Kidney glomerular epithelial cell (primary cell): ENCODE measurements around the gene HLA-DPB1.
A peak's percentile ranks its signal among the peaks of the same experiment; 100 is the strongest.

Experiments
- DNase-seq: peaks from one replicate; lab custom pipeline; 2025; lab: John Stamatoyannopoulos, UW

The HLA-DPB1 gene

DNA sequence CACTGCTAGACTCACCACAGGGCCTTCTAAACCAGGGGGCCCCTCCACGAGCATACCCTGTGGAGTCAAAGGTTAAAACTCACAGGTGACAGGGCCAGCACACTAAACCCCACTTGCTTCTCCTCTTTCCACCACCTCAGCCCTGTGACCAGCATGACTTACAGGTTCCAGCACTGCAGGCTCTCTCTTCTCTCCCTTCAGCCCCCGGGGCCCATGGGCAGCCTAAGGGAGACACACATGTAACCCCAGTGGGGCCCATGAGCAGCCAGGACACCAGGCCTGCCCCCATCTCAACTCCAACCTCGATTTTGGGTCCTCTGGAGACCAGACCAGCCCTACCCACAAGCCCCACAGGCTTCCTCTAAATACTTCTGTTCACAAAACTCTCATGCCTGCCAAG is 28.0 kb downstream of the HLA-DPB1 start:
- no peak for DNase-seq

DNA sequence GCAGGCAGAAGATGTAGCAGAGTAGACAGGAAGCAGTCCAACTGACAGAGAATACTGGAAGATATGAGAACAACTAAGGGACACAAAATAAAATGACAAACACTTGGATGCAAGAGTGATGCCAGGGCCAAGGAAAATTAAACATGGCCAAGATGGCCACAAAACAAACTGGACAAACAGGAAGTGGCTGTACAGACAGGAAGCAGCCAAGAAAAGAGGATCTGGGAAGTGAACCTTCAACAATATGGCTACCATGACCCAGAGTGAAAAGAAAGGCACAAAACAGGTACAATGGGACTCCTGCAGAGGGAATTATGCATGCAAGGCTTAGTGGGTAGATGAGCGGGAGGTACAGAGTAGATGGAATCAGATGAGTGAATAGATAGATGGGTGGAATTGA is 29.1 kb downstream of the HLA-DPB1 start:
- DNase-seq = no peak

DNA sequence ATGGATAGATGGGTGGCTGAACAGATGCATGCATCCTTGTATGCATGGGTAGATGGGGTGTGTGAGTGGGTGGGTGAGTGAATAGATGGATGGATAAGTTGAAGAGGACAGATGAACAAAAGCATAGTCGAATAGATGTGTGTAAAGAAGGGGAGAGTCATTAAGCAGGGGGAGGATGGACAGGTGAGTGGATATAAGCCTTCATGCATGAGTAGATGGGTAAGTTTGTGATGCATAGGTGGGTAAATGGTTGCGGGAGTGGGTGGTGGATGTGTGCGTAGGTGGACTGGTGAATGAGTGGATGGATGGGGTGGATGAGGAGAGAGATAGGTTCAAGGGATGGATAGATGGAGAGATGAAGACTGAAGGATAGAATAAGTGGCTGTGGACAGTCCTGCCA is 29.6 kb downstream of the HLA-DPB1 start:
- no peak for DNase-seq

DNA sequence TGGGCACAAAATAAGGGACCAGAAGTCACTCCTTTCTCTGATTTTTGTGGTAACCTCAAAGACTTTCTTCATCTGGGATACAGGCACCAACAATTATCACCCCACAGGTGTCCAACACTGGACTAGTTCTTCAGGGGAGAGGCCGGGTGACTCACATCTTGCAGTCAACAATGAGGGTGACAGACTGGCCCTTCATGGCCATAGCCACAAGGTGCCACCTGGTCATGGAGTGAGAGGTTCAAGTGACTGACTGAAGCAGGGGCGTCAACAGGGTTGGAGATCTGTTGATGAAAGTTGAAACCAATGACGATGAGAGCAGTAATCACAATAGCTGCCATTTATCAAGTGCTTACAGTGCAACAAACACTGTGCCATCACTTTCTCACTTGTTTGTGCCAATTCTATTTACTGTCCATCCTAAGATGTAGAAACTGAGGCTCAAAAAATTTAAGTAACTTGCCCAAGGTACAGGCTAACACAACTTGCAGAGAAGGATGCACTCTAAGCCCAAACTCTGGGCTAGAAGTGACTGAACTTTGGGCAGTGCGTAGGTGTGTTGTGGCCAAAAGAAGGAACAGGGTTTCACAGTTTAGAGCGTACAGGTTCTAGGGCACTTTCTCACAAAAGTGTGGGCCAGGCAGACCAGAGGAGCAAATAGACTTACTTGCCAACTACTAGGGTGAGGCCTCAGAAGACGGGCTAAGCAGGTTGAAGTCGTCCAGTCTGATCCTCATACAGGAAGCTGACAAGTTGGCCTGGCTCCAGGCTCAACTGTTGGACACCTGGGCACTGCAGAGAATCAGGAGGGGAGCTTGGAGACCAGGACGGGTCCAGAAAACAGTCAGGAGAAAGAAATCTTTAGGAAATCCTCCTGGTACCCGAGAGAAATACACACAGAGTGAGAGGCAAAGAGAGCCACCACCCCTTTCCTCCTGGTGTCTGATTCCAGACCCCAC is 30.4 kb downstream of the HLA-DPB1 start:
- no peak for DNase-seq

DNA sequence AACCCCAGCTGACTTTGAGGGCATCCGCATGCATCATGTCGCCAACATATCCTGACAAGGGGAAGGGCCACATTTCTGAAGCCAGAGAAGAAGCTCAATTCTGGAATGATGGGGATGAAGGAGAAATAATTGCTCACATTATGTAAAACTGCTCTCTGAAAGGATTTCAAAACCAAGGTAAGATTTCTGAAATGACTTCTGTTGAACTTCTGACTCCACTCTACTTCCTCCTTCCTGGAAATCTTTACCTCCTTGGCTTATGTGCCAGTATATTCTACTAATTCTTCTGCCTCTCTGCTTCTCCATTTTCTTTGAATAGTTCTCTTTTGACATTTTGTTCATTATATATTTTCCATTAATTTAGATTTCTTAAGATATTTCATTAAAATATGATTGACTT is 31.9 kb downstream of the HLA-DPB1 start:
- DNase-seq = no peak

DNA sequence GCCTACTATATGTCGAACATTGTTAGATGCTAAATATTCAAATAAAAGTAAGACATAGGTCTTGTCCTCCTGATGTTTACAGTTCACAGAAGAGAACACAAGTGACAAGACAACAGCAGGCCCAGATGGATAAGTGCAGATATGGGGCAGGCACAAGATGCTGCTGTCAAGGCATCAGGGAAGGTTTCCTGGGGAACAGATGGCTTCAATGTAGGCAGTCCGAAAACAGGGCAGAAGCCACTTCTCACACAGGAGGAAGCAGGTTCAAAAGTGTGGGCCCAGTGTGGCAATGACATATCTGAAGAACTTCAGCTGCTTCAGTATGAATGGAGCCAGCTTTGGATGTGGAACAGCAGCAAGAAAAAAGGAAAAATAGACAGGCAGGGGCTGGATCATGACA is 32.5 kb downstream of the HLA-DPB1 start:
- no peak for DNase-seq

DNA sequence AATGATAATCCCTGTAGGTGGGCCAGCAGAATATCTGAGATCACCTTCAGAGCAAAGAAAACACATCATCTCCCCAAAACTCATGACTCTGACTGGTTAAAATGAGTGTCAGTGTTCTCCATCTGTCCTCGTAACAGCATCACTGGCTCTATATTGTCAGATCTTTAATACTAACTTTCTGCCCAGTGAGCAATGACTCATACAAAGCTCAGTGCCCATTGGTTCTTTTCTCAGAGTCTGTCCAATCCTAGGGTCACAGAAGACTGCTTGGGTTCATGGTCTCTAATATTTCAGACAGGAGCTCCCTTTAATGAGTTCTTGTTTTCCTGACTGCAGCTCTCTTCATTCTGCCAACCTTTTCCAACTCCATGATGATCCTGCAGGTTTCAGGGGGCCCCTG is 36.4 kb downstream of the HLA-DPB1 start:
- peak; percentile 54 for DNase-seq

DNA sequence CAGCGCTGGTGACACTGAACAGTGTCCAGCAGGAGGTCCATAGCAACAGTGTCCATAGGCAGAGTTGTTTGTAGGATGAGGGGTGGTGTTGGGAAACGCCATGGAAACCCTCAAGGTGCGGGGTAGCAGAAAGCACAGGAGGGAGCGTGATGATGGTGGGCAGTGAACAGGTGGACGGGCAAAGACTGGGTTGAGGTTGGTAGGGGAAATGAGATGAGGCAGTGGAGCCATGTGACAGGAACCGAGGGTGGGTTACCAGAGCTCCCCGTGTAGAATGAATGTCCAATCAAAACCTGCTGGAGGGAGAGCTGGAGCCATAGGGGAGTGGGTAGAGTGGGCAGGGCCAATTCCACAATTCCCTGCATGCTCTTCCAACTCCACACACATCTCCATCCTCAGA is 38.0 kb downstream of the HLA-DPB1 start:
- no peak for DNase-seq

DNA sequence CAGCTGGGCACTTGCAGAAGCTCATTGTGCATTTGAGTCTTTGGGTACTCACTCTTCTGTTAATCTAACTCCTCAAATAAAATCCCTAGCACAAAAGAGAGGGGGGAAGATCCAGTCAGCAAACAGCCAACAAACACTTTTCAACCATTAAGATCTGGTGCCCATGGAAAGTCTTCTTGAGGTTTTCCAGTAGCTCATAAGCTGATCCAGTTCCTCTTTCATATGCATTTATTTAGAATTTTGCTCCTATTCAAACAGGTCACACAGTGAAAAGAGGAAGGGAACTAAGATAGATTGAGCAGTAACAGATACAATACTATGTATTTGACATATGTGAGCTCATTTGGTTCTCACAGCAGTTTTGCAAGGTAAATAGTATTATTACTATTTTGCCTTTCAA is 38.6 kb downstream of the HLA-DPB1 start:
- no peak for DNase-seq

DNA sequence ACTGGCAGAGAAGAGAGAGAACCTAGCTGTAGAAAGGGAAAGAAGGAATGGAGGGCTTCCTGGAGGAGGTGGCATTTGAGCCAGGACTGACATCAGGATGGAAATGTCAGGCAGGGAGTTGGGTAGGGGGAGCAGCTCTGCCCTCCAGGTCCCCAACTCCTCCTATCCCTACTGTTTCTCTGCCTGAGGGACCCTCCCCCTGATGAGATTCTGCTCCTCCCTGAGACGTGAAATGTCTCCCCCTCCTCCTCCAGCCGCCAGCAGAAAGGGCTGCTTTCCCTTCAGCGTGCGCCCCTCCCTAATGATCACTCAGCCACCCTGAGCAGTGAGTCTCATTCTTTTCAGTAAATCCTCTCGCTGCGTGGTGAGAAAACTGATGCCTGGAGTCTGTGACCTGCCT is 40.6 kb downstream of the HLA-DPB1 start:
- DNase-seq = no peak

DNA sequence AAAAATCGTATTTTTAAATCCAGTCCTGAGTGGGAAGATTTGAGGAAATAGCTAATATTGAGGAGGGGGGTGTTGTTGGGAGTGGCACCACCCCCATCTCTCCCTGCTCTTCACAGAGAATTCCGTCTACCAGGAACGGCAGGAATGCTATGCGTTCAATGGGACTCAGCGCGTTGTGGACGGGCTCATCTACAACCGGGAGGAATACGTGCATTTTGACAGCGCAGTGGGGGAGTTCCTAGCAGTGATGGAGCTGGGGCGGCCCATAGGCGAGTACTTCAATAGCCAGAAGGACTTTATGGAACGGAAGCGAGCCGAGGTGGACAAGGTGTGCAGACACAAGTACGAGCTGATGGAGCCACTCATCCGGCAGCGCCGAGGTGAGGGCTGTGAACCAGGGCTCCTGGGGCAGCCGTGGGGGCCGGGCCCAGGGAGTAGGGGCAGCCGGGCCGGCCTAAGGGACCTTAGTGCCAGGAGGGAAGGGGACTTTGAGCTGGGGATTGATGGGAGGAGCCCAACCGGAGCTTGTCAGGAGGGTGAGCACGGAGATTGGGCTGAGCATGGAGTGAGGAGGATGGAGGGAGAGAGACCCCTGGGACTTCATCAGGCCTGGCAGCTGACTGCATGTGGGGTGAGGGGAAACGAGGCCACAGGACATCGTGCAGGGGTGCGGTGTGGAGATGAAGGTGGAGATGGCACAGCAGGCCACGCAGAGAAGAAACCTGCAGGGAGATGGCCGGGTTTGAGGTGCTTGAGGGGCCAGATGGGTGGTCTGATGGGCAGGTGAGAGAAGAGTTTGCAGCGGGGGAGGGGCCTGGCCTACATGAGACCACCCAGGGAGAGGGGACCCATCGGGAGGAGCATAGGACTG is 41.3 kb downstream of the HLA-DPB1 start:
- DNase-seq = no peak

DNA sequence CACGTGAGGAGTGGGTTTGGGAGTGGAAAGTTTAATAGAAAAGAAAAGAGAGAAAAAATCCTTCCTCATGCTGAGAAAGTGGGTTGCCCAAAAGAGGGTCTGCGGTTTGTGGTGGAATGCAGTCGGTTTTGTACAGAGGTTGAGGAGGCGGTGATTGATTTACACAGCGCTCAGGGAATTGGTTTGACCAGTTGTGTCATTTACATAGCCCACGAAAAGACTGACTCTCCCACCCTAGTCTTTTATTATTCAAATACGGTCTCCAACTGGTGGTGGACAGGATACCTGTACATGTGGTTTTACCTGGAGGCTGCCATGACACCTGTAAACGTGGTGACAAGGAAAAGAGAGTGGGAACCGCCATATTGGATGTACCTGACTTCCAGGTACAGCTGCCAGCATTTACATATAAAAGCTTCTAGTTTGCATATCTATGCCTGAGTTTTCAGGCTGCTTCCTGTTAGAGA is 42.1 kb downstream of the HLA-DPB1 start:
- DNase-seq = no peak

DNA sequence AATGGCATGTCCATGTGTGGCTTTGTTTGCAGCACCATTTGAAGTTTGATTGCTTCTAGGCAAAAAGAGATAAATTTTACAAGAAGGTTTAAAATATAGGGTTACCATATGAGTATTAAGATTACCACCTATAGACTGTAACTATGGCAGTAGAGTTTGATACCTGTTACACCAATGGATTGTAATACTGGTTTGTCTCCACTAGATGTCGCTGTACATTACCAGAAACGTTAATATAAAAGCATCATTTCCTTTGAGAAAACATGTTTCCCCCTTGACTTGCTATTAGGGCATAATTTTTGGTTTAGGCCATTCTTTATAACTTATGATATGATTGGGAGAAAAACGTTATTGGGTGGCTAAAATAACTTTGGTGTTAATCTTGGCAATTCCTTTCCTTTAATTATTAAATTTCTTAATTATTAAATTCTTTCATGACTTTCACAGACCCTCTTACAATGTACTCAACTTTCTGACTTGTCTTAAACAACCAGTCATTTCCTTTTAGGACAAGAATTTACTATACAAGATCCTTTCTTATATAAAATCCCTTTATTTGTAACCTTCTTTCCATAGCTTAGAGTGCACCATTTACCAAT is 42.8 kb downstream of the HLA-DPB1 start:
- peak; percentile 53 for DNase-seq

DNA sequence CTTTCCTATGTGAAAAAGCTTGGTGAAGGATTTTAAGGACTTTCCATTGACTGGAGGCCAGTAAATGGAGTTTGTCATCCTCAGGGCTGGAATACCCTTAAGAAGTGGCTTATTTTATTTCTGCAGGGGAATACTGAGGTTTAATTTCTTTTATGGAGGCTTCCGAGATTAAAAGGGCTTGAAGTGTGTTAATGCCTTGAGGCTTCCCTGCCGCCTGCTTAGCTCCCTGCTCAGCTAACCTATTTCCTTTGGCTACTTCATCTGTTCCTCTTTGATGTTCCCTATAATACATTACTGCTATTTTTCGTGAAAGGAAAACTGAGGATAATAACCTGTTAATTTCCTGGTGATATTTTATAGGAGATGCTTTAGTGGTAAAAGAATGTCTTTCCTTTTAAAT is 44.2 kb downstream of the HLA-DPB1 start:
- DNase-seq = no peak

DNA sequence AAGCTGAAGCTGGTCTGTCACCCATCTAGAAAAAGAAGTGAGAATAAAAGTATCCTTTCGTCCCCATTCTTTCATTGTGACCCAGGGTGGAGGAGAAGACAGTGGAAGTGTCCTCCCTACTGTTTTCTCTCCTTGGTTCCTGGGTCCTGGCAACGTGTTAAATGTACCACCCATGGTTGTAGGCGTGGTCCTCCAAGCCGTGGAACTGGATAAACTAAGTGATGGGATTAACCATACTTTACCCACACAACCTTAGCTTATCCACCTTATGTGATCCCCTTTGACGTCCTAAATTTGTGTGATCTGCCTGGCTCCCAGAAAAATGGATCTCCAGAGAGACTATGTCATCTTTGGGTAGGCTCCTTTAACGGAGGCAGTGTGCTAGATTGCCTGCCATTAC is 47.4 kb downstream of the HLA-DPB1 start:
- DNase-seq = no peak

DNA sequence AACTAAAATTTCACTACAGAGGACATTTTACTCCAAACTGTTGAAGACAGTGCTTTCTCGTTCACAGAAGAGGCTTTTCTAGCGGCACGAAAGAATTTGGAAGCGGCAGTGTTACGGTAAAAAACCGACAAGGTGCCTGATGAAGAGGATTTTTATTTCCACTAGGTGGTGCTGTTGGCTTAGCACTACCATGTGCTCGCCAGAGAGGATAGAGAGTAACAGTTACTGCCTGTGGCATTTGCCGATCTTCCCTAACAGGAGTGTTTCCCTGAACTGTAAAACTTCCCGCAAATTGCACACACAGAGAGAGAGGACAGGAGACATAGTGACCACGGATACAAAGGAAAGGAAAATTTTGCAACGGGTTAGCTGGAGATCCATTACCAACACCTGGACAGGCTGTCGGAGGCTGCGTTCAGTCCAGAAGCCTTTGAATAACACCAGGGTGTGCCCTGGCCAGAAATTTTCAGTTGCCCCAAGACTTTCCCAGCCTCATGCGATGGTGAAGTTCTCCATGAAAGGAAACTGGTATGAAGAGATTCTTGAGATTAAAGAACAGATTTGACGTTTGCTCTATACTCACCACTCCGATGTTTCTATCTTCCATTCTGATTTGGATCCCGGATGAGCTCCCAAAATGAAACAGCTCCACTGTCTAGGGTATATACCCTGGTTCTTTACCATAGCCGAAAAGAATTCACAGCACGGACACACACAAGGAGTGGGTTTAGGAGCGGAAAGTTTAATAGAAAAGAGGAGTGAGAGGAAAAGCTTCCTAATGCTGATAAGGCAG is 48.1 kb downstream of the HLA-DPB1 start:
- peak; percentile 3 for DNase-seq

DNA sequence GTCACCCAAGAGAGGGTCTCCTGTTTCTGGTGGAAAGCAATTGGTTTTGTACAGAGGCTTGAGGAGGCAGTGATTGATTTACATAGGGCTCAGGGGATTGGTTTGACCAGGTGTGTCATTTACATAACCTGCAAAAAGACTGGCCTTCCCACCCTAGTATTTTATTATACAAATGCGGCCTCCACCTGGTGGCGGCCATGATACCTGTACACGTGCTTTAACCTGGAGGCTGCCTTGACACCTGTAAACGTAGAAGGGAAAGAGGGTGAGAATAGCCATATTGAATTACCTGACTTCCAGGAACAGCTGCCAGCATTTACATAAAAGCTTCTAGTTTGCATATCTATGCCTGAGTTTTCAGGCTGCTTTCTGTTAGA is 48.7 kb downstream of the HLA-DPB1 start:
- DNase-seq = no peak

DNA sequence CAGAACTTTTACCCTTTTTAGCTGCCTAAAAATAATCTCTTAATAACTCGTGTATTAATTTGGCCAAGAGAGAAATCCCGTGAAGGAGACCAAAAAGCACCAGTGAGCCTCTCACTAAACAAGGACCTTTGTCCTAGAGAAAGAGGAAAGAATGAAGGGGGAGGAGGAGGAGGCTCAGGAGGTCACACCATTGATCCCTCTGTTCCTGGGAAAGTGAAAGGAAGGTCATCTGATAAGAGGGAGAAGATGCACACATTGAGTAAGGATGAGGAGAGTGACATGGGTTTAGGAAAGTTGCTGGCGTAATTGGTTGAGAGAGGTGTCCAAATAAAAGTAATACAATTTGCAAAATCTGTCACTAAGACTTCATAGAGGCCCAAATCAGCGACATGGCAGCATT is 49.2 kb downstream of the HLA-DPB1 start:
- DNase-seq = no peak

DNA sequence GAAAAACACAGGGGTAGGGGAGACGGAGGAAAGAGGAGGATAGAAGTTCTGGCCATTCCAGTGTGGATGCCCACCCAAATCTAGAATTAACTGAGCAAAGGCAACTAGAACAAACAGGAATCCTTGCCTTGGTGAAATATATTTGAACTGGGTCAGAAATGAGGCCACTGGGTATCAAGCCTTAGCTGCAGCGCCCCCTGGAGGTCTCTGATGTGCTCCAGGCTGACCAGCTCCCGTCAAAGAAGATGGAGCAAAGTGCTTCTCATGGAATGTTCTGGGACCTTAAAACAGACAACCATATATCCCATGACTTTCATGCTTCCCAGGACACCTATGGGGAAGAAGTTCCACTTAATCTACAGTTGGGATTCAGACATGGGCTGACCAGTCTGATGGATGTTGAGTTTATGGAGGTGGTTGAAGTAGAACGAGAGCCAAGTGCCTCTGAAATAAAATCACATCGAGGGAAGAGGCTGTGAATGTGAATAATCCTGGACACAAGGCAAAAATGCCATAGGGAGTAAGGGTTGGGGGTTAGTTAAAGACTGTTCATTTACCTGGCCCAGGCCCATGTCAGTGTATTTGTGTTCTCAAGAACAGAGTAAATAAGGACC is 50.4 kb downstream of the HLA-DPB1 start:
- peak; percentile 19 for DNase-seq

DNA sequence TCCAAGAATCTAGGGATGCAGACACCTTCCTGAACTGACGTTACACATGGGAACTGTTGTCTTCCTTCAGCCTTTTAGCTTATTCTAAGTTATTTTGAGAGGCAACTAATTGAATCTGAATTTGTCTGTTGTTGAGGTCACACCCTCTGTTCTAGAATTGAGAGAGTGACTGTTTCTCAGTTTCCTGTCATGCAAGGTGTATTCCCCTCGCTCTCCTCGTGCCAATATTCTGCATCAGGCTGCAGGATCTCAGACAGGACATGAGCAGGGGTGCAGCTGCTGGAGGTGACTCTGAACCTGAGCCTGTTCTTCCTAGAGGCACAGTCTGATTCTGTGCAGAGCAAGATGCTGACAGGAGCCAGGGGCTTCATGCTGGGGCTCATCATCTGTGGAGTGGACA is 52.5 kb downstream of the HLA-DPB1 start:
- DNase-seq = no peak

DNA sequence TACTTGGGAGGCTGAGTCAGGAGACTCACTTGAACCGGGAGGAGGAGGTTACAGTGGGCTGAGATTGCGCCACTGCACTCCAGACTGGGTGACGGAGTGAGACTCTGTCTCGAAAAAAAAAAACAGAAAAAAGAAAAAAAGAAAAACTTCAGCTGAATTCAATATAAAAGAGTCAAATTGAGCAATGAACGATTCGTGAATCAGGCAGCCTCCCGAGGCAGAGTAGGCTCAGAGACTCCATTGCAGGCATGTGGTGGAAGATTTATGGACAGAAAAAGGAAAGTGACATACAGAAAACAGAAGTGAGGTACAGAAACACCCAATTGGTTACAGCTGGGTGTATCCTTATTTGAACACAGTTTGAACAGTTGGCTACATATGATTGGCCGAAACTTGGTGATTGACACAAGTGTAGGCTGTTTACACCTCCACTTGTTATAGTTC is 56.3 kb downstream of the HLA-DPB1 start:
- DNase-seq = no peak
